ENCODE measurements around the gene SPTBN4.
"Not testable (repeated sequence)": the region's sequence is repeated elsewhere in the genome, so short reads cannot be mapped to it uniquely, and the experiment has no call there.

The SPTBN4 gene

GRCh38 chr19:40588926-40589569, 122.2 kb downstream of the SPTBN4 start:
- no peak for DNase-seq (ENCODE audit: low read depth)

- no peak for DNase-seq (ENCODE audit: low read depth)
Observed at GRCh38 chr19:40589591-40590429, 123.0 kb downstream of the SPTBN4 start.

- no peak for DNase-seq (ENCODE audit: low read depth)
Observed at GRCh38 chr19:40590464-40591265, 123.9 kb downstream of the SPTBN4 start.

GRCh38 chr19:40591724-40592123, 124.9 kb downstream of the SPTBN4 start:
- DNase-seq (ENCODE audit: low read depth), result not testable (repeated sequence)

DNA sequence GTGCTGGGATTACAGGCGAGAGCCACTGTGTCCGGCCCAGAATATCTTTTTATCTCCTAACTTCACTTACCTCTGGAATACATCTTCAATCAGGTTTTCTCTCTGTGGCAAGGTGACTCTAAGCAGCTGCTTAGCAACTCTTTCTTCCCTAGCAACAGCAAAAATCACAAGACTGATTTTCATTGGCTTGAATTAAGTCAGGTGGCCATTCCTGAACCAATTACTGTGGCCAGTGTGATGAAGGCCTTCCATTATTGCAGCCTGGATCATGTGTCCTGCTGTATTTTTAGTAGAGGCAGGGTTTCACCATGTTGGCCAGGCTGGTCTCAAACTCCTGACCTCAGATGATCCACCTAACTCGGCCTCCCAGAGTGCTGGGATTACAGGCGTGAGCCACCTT, 125.4 kb downstream of the SPTBN4 start:
- no peak for DNase-seq (ENCODE audit: low read depth)

DNA sequence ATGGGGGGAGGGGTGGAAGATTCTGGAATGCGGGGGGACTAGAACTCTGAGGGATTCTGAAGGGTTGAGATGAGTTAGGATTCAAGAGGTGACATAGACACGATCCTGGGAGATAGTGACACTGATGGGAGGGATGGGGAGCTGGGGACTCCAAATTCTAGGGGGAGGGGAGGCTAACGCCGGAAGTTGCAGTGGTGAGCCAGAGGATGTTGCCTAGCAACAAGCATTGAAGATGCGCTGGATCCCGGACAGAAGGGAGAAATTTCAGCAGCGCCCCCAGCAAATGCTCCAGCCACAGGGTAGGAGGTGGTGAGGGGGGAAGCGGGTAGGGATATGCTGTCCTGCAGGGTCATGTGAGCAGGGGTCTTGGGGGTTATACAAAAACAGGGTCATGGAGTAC, 127.5 kb downstream of the SPTBN4 start:
- DNase-seq (ENCODE audit: low read depth), result no peak

- no peak for DNase-seq (ENCODE audit: low read depth)
Observed at GRCh38 chr19:40594657-40595091, 127.9 kb downstream of the SPTBN4 start.

DNA sequence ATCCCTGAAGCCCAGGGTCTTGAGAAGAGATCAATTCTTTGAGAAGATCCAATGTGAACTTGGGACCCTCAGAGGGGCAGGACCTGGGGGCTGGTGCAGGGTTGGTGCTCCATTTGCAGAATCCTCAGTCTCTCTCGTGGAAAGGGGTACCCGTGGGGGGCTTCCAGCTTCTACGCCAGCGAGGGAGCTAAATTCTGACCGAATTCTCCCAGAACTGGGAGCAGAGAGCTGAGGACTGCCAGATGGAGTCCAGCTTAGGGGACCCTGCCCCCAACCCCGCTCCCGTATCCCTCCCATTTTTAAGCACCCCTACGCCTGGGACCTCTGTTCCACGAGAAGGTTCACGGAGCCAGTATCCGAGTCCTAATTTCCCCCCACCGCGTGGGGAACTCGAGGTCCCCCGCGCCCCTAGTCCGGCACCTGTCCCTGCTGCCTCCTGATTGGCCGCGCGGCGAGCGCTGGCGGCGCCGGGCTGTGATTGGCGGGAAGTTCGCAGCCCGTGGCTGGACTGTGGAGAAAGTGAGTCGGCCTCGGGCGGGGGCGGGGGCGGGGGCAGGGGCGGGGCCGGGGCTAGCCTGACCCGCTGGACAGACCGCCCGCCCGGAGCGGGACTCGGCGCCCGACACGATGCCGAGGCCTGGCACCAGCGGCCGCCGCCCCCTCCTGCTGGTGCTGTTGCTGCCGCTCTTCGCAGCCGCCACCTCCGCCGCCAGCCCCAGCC, 130.0 kb downstream of the SPTBN4 start:
- DNase-seq (ENCODE audit: low read depth), result peak; percentile 63

- DNase-seq (ENCODE audit: low read depth), result no peak
Observed at GRCh38 chr19:40597329-40597838, 130.6 kb downstream of the SPTBN4 start.

DNA sequence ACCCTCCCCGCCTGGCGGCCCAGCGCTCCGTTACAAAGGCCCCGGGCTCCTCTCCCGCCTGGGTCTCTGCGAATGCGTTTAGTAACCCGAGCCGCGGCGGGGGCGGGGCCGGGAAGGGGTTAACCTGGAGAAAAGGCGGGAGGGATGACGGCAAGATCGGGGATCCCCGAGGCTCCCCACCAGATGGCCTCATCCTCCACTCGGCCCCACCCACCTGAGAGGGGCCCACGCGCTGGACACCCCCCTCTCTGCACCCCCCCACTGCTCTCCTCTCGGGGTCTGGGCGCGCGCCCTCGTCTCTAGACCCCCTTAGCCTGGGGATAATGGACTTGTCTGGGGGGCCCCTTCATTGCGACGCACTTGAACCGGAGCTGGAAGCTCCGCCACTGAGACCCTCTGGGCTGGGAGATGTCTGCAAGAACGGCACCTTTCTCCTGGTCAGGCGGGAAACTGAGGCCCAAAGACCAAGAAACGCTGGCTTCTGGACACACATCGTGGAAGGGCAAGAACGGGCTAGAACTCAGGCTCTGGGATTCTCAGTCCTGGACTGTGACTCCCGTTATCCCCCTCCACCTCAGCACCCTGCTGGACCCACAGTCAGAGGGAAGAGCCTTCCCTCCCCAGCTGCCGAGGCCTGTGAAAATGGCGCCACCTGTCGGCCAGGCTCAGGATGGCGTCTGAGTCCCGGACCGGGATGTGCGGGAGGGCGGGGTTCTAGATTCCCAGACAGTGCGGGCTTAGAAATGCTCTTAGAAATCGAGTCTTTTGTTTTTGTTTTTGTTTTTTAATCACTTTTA, 131.5 kb downstream of the SPTBN4 start:
- DNase-seq (ENCODE audit: low read depth), result peak; percentile 98

GRCh38 chr19:40598918-40599307, 132.1 kb downstream of the SPTBN4 start:
- DNase-seq (ENCODE audit: low read depth), result no peak

DNA sequence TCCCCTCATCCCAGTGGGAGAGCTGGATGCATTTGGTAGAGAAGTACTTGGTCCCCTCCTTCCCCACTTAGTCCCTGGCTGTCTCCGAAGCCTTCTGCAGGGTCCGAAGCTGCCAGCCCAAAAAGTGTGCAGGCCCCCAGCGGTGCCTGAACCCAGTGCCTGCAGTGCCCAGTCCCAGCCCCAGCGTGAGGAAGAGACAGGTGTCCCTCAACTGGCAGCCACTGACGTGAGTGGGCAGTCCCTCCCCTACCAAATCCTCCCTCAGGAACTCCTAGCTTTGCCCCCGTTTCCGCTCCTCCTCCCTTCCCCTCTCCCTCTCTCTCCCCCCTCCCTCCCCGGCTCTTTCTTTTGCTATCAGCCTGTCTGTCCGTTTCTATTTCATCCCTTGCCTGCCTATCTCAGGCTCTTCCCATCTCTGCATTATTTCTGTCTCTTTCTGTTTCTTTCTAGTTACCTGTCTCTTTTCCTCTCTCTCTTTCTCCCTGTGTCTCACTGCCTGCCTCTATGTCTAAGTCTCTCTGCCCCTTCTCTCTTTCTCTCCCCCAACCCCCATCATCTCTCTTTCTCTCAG, 132.6 kb downstream of the SPTBN4 start:
- no peak for DNase-seq (ENCODE audit: low read depth)

GRCh38 chr19:40599902-40600569, 133.2 kb downstream of the SPTBN4 start:
- no peak for DNase-seq (ENCODE audit: low read depth)

- no peak for DNase-seq (ENCODE audit: low read depth)
Observed at GRCh38 chr19:40600570-40601133, 133.9 kb downstream of the SPTBN4 start.

DNA sequence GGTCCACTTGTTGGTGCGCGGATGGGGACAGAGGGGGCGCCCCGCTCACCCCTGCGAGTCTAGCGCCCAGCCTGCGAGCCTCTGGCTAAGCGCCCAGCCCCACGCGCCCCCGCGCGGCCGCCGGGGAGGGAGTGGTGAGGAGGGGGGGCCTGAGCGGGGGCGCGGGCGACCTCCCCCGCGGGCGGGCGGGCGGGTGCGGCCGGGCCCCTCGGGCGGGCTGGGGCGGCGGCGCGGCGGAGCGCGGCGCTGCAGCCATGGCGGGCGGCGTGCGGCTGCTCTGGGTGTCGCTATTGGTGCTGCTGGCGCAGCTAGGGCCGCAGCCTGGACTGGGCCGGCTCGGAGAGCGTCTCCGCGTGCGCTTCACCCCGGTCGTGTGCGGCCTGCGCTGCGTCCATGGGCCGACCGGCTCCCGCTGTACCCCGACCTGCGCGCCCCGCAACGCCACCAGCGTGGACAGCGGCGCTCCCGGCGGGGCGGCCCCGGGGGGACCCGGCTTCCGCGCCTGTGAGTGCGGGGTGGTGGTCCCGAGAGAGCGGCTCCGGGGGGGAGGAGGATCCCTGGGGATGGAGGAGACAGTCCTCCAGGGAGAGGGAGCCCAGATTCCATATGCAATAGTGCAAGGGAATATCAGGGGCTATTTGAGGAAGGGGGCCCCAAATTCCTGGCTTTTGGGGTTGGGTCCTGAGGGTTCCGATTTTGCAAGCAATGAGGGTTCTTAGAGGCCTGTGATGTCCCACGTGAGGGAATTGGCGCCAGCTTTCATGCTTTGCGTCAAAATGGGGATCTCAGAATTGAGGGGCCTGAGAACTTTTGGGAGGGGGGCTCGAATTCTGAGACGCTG, 134.6 kb downstream of the SPTBN4 start, which contains the start of gene LTBP4:
Gene LTBP4, plus strand, starts transcription at position 236 of the 841 bp plus-strand sequence. Its CDS starts 19 bp downstream, at position 255.
- DNase-seq (ENCODE audit: low read depth), result no peak

DNA sequence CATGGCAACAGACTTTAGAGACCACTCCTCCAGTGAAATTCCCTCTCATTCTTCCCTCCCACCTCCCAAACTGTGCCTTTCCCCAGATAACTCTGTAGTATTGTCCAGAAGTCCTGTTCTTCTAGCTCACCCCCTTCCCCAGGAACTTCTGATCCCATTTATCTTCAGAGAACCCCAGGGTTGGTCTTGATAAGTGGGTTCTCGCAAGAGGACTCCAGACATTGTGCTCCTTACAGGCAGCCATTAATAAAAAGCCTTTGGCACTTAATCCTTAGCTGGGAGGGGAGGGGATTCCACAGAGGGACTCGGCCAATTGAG, 136.2 kb downstream of the SPTBN4 start:
- no peak for DNase-seq (ENCODE audit: low read depth)

DNA sequence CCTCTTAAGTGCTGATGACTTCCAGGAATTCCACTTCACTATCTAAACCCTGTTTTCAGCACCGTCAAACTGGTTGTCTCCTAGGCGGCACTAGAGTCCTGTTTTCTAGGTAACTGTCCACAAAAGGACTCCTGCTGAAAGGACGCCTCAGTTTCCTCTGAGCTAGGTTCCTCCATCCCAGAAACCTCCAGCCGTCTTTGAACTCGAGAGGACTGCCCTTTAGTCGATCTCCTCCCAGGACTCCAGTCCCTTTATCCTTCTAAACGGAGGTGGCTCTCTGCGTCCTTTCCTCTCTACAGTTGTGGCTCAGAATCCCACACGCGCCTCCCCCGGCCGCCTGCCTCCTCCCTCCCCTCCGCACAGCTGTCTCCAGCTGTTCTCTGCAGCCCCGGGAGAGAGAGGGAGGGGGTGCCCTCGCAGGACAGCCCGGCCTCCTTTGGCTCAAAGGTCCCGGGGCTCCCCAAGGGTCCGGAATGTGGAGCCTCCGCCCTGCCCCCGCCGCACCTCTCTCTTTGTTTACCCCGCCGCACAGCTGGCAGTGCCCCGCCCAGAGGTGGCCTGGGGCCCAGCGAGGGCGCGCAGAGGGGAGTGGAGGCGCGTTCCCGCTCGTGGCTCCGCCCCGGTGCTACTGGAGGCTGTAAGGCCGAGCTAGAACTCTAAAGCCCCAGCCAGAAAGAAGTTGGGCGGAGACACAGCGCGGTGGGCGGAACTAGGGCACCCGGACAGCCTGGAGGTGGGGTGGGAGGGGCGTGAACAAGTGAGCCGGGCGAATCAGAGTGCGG, 136.8 kb downstream of the SPTBN4 start:
- DNase-seq (ENCODE audit: low read depth), result peak; percentile 61

- no peak for DNase-seq (ENCODE audit: low read depth)
Observed at GRCh38 chr19:40604171-40604646, 137.4 kb downstream of the SPTBN4 start.
